ENCODE data around the gene TRANK1. TPM values are rescaled to one million over a fixed set of nuclear protein-coding genes. Genes with fewer than 3 reads are reported as not detected.
"Not testable (repeated sequence)": the region's sequence is repeated elsewhere in the genome, so short reads cannot be mapped to it uniquely, and the experiment has no call there.

TRANK1 gene
- total and polyA plus RNA-seq, 11 donors, result 2.2 to 27.9 (median 4.0) TPM

DNA sequence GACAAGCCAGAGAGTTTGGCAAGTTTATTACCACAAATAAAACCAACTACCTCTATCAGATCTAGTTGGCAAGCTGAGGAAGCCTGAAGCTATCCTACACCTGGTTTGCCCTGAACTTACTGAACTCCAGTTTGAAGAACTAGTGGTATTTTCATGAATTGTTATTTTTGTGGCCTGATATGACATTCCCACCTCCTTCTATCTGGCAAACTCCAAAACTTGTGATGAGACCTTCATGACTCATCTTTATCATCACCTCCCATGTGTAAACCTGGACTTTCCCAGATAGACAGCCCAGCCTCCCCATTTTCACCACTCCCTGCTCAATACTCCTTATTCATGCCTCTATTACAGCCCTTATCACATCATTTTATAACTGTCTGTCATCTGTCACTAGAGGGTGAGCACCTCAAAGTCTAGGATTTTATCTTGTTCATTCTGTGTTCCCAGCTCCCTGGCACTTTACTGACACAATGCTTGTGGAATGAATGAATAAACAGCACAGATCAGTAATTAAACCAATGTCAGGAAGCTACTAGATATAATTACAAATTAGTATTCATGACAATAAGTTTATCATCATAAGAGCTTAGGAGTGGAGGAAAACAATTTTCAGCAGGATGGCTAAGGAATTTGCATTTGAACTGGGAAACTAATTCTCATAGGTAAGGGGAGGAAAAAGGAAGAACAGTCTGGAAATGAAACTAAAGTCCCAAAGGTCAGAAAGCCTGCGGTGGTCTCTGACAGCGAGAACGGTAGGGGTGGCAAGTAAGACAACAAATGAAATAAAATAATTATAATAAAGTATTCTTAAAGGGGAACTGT, 13.2 kb upstream of the TRANK1 start:
- Histone ChIP-seq H3K9me3 (no peaks in the 10 kb centered on the region), H3K27ac (no peak overlapping the region), H3K4me3 (no peak overlapping the region), H3K4me1 (peaks cover 0 to 12% (median 6%) of the 10 kb centered on the region in 12 donors), H3K27me3 (no peaks in the 10 kb centered on the region), H3K36me3 (no peaks in the 10 kb centered on the region)
- no peak for TF ChIP-seq POLR2A (IDR thresholded peaks at IDR 0.05)
- TF ChIP-seq, protein P1, sequence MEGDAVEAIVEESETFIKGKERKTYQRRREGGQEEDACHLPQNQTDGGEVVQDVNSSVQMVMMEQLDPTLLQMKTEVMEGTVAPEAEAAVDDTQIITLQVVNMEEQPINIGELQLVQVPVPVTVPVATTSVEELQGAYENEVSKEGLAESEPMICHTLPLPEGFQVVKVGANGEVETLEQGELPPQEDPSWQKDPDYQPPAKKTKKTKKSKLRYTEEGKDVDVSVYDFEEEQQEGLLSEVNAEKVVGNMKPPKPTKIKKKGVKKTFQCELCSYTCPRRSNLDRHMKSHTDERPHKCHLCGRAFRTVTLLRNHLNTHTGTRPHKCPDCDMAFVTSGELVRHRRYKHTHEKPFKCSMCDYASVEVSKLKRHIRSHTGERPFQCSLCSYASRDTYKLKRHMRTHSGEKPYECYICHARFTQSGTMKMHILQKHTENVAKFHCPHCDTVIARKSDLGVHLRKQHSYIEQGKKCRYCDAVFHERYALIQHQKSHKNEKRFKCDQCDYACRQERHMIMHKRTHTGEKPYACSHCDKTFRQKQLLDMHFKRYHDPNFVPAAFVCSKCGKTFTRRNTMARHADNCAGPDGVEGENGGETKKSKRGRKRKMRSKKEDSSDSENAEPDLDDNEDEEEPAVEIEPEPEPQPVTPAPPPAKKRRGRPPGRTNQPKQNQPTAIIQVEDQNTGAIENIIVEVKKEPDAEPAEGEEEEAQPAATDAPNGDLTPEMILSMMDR (IDR thresholded peaks at IDR 0.05), result no peak
- ATAC-seq, result peak in 1 of 4 donors; percentile 26
- intact Hi-C loops (cut with DNase I), result loop anchor here (1.0 to 5.0 kb wide), 9 partner anchors 49 to 231 kb away; no protein-coding TSS in a partner anchor
- 44 to 50% (median 47%) methylated on average over 3 of the region's 3 CpGs for WGBS, 4 donors
- DNase-seq, result no peak

DNA sequence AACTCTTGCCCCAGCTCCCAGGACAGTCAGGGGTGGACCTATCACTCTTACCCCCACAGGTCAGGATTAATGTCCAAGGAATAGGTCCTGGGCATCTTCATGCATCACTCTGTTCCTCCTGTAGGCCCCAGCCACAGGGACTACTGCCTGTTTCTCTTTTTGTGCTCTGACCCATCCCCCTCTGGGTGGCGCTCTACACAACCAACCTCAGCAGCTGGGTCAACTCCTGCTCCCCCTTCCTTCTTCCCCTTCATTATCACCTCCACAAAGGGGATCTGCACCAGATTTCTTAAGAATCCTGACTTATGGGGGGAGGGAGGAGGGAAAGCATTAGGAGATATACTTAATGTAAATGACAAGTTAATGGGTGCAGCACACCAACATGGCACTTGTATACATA, 12.2 kb upstream of the TRANK1 start:
- intact Hi-C loops (cut with DNase I), result loop anchor here (1.0 to 5.0 kb wide), 6 partner anchors 50 to 230 kb away; no protein-coding TSS in a partner anchor
- no peak overlapping the region for H3K27ac ChIP-seq

DNA sequence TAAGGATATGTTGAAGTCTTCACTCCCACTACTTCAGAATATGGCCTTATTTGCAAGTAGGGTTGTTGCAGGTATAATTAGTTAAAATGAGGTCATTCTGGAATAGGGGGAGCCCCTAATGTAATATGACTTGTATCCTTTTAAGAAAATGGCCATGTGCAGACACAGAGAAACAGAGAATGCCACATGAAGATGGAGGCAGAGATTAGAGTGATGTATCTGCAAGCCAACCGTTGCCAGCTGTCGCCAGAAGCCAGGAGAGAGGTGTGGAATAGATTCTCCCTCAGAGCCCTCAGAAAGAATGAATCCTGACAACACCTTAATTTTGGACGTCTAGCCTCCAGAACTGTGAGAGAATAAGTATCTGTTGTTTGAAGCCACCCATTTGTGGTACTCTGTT, 11.3 kb upstream of the TRANK1 start:
- Histone ChIP-seq H3K36me3 (no peaks in the 10 kb centered on the region), H3K27me3 (no peaks in the 10 kb centered on the region), H3K27ac (no peak overlapping the region), H3K4me3 (no peak overlapping the region), H3K4me1 (peaks cover 0 to 12% (median 6%) of the 10 kb centered on the region in 12 donors), H3K9me3 (no peaks in the 10 kb centered on the region)
- no peak for DNase-seq
- intact Hi-C loops (cut with DNase I), result loop anchor here in 9 of 10 donors (5.0 kb wide), 5 partner anchors 49 to 229 kb away; no protein-coding TSS in a partner anchor
- TF ChIP-seq, protein P1 (IDR thresholded peaks at IDR 0.05), result no peak
- TF ChIP-seq POLR2A (IDR thresholded peaks at IDR 0.05), result no peak
- ATAC-seq, result no peak
- WGBS, 4 donors, result 74 to 86% (median 84%) methylated on average over 3 of the region's 3 CpGs

More for the DNA sequence above, 12.2 kb upstream of the TRANK1 start:
- Histone ChIP-seq H3K36me3 (no peaks in the 10 kb centered on the region), H3K9me3 (no peaks in the 10 kb centered on the region), H3K4me1 (peaks cover 0 to 12% (median 6%) of the 10 kb centered on the region in 12 donors), H3K4me3 (no peak overlapping the region), H3K27me3 (no peaks in the 10 kb centered on the region)
- ATAC-seq (no peak), DNase-seq (no peak)
- WGBS, 4 donors, result 93 to 100% (median 96%) methylated on average over 1 of the region's 1 CpG
- TF ChIP-seq POLR2A (IDR thresholded peaks at IDR 0.05), result no peak
- TF ChIP-seq, protein P1 (IDR thresholded peaks at IDR 0.05), result no peak

DNA sequence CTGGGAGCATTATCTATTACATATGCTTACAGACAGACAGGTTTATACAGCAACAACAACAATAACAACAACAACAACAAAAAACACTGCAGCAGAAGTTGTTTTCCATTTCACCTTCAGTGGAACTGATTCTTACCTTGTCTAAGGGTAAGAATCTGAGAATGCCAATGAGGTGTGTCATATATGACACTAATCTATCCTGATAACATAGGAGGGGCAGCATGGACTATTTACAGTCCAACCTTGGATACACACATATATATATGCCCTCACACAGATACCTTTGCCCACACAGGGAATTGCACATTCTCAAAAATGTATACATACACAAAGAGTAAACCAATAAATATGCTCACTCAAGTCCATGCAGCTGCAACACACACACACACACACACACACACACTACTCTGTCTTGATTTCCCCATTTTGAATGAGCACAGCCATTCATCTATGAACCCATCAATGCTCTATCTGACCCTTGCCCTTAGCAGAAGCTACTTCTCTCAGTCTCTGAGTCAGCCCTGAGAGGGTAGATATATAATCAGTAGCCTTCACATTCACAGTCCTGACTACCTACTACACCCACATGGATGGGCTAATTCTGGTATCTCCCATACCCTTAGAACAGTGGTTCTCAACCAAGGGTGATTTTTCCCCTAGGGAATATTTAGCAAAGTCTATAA, 9.7 kb upstream of the TRANK1 start:
- Histone ChIP-seq H3K4me3 (no peak overlapping the region), H3K9me3 (no peaks in the 10 kb centered on the region), H3K27me3 (no peaks in the 10 kb centered on the region), H3K27ac (no peak overlapping the region), H3K36me3 (no peaks in the 10 kb centered on the region), H3K4me1 (peaks cover 0 to 12% (median 6%) of the 10 kb centered on the region in 12 donors)
- TF ChIP-seq POLR2A (IDR thresholded peaks at IDR 0.05), result no peak
- intact Hi-C loops (cut with DNase I), result loop anchor here in 9 of 10 donors (5.0 kb wide), 6 partner anchors 37 to 227 kb away; no protein-coding TSS in a partner anchor
- no peak for DNase-seq
- no peak for ATAC-seq

DNA sequence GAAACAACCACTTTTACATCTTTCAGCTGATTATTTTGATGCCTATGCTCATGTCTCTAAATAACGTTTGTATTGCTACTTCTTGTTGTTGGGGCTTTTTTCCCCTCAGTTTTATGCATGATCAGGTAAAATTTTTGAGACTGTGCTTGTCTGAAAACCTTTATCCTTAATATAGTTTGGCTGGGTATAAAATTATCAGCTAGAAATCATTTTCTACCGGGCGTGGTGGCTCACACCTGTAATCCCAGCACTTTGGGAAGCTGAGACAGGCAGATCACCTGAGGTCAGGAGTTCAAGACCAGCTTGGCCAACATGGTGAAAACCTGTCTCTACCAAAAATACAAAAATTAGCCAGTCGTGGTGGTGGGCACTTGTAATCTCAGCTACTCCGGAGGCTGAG, 3.0 kb upstream of the TRANK1 start:
- H3K4me1 ChIP-seq, result peaks cover 0 to 14% (median 6%) of the 10 kb centered on the region in 12 donors
- H3K27me3 ChIP-seq; H3K36me3 ChIP-seq; H3K4me3 ChIP-seq; DNase-seq; ATAC-seq; H3K27ac ChIP-seq; intact Hi-C loops (cut with DNase I): not testable (repeated sequence)
- 86 to 97% (median 92%) methylated on average over 5 of the region's 5 CpGs for WGBS, 4 donors
- peaks cover 0 to 22% (median 11%) of the 10 kb centered on the region in 12 donors for H3K9me3 ChIP-seq

Data from heart left ventricle (tissue), 16 donors.